ENCODE data around the gene RPL22L1. TPM values are rescaled to one million over a fixed set of nuclear protein-coding genes. Genes with fewer than 3 reads are reported as not detected.
A peak's percentile ranks its signal among the peaks of the same experiment; 100 is the strongest.
"Not testable (repeated sequence)": the region's sequence is repeated elsewhere in the genome, so short reads cannot be mapped to it uniquely, and the experiment has no call there.

RPL22L1 gene
- polyA plus RNA-seq, 6 donors from 2014 or later, result 35.0 to 142 (median 101) TPM

GRCh38 chr3:170839518-170840100, 30.4 kb downstream of the RPL22L1 start:
- Mint-ChIP-seq H3K9me3 (peaks cover 0 to 15% (median 2%) of the 10 kb centered on the region in 7 donors), H3K27me3 (peaks cover 13 to 41% (median 39%) of the 10 kb centered on the region in 3 donors), H3K36me3 (peaks cover 2 to 8% of the 10 kb centered on the region in 2 donors), H3K4me1 (no peaks in the 10 kb centered on the region), H3K4me3 (no peak overlapping the region), H3K27ac (no peak overlapping the region)
- ATAC-seq (ENCODE audit: low read depth in 2 of 2) (no peak), DNase-seq (no peak)

GRCh38 chr3:170836491-170836890, 33.5 kb downstream of the RPL22L1 start:
- ATAC-seq (ENCODE audit: low read depth in 2 of 2) (no peak), DNase-seq (no peak)
- Mint-ChIP-seq H3K27ac (no peak overlapping the region), H3K36me3 (peaks cover 0 to 8% of the 10 kb centered on the region in 2 donors), H3K27me3 (peaks cover 25 to 41% (median 34%) of the 10 kb centered on the region in 3 donors), H3K4me3 (no peak overlapping the region), H3K9me3 (peaks cover 0 to 5% (median 0%) of the 10 kb centered on the region in 7 donors), H3K4me1 (no peaks in the 10 kb centered on the region)

GRCh38 chr3:170835336-170835735, 34.7 kb downstream of the RPL22L1 start:
- no peak overlapping the region for H3K4me3 Mint-ChIP-seq
- no peak for DNase-seq
- no peak overlapping the region for H3K27ac Mint-ChIP-seq
- no peaks in the 10 kb centered on the region for H3K4me1 Mint-ChIP-seq
- H3K36me3 Mint-ChIP-seq, result peaks cover 0 to 8% of the 10 kb centered on the region in 2 donors
- H3K9me3 Mint-ChIP-seq, result peaks cover 0 to 5% (median 0%) of the 10 kb centered on the region in 7 donors
- no peak for ATAC-seq (ENCODE audit: low read depth in 2 of 2)
- H3K27me3 Mint-ChIP-seq, result peaks cover 25 to 40% (median 39%) of the 10 kb centered on the region in 3 donors

- peaks cover 16 to 53% (median 31%) of the 10 kb centered on the region in 3 donors for H3K27me3 Mint-ChIP-seq
- DNase-seq, result no peak
- no peaks in the 10 kb centered on the region for H3K36me3 Mint-ChIP-seq
- ATAC-seq (ENCODE audit: low read depth in 2 of 2), result no peak
- H3K9me3 Mint-ChIP-seq, result no peaks in the 10 kb centered on the region
- H3K4me1 Mint-ChIP-seq, result peaks cover 0 to 1% (median 0%) of the 10 kb centered on the region in 3 donors
- H3K27ac Mint-ChIP-seq, result no peak overlapping the region
- H3K4me3 Mint-ChIP-seq, result no peak overlapping the region
Observed at GRCh38 chr3:170830580-170830979, 39.4 kb downstream of the RPL22L1 start.

- no peaks in the 10 kb centered on the region for H3K36me3 Mint-ChIP-seq
- H3K27ac Mint-ChIP-seq, result no peak overlapping the region
- peaks cover 16 to 44% (median 27%) of the 10 kb centered on the region in 3 donors for H3K27me3 Mint-ChIP-seq
- peak overlapping the region in 1 of 8 donors; percentile 53 for H3K4me3 Mint-ChIP-seq
- peaks cover 0 to 1% (median 0%) of the 10 kb centered on the region in 3 donors for H3K4me1 Mint-ChIP-seq
- ATAC-seq (ENCODE audit: low read depth in 2 of 2) (no peak), DNase-seq (no peak)
- no peaks in the 10 kb centered on the region for H3K9me3 Mint-ChIP-seq
Observed at GRCh38 chr3:170829546-170830272, 40.3 kb downstream of the RPL22L1 start.

GRCh38 chr3:170826047-170826446, 43.9 kb downstream of the RPL22L1 start:
- no peak for DNase-seq
- Mint-ChIP-seq H3K4me3 (peak overlapping the region in 1 of 8 donors; percentile 22), H3K27me3 (peaks cover 13 to 52% (median 38%) of the 10 kb centered on the region in 3 donors), H3K4me1 (peaks cover 0 to 1% (median 0%) of the 10 kb centered on the region in 3 donors), H3K9me3 (no peaks in the 10 kb centered on the region), H3K36me3 (no peaks in the 10 kb centered on the region), H3K27ac (no peak overlapping the region)
- no peak for ATAC-seq (ENCODE audit: low read depth in 2 of 2)

- ATAC-seq (ENCODE audit: low read depth in 2 of 2); H3K4me1 Mint-ChIP-seq; H3K27ac Mint-ChIP-seq; DNase-seq; H3K9me3 Mint-ChIP-seq; H3K36me3 Mint-ChIP-seq; H3K4me3 Mint-ChIP-seq: not testable (repeated sequence)
- H3K27me3 Mint-ChIP-seq, result peaks cover 12 to 52% (median 45%) of the 10 kb centered on the region in 3 donors
Observed at GRCh38 chr3:170823562-170823961, 46.4 kb downstream of the RPL22L1 start.

- ATAC-seq (ENCODE audit: low read depth in 2 of 2); H3K36me3 Mint-ChIP-seq; H3K4me1 Mint-ChIP-seq; H3K27ac Mint-ChIP-seq; DNase-seq; H3K4me3 Mint-ChIP-seq; H3K9me3 Mint-ChIP-seq: not testable (repeated sequence)
- peaks cover 6 to 43% (median 43%) of the 10 kb centered on the region in 3 donors for H3K27me3 Mint-ChIP-seq
Observed at GRCh38 chr3:170818325-170818724, 51.7 kb downstream of the RPL22L1 start.

GRCh38 chr3:170817471-170817870, 52.5 kb downstream of the RPL22L1 start:
- H3K27me3 Mint-ChIP-seq, result peaks cover 3 to 35% (median 35%) of the 10 kb centered on the region in 3 donors
- H3K4me1 Mint-ChIP-seq; H3K27ac Mint-ChIP-seq; H3K9me3 Mint-ChIP-seq; H3K36me3 Mint-ChIP-seq; H3K4me3 Mint-ChIP-seq; ATAC-seq (ENCODE audit: low read depth in 2 of 2); DNase-seq: not testable (repeated sequence)

GRCh38 chr3:170816841-170817240, 53.2 kb downstream of the RPL22L1 start:
- H3K27ac Mint-ChIP-seq, result peak overlapping the region in 1 of 6 donors; percentile 65
- H3K4me3 Mint-ChIP-seq, result no peak overlapping the region
- ATAC-seq (ENCODE audit: low read depth in 2 of 2) (no peak), DNase-seq (no peak)
- H3K36me3 Mint-ChIP-seq, result no peaks in the 10 kb centered on the region
- no peaks in the 10 kb centered on the region for H3K9me3 Mint-ChIP-seq
- peaks cover 0 to 3% (median 0%) of the 10 kb centered on the region in 3 donors for H3K4me1 Mint-ChIP-seq
- H3K27me3 Mint-ChIP-seq, result peaks cover 3 to 28% (median 28%) of the 10 kb centered on the region in 3 donors

GRCh38 chr3:170816341-170816740, 53.7 kb downstream of the RPL22L1 start:
- DNase-seq (no peak), ATAC-seq (ENCODE audit: low read depth in 2 of 2) (no peak)
- no peaks in the 10 kb centered on the region for H3K36me3 Mint-ChIP-seq
- peaks cover 3 to 23% (median 23%) of the 10 kb centered on the region in 3 donors for H3K27me3 Mint-ChIP-seq
- H3K4me3 Mint-ChIP-seq, result no peak overlapping the region
- H3K4me1 Mint-ChIP-seq, result peaks cover 0 to 4% (median 0%) of the 10 kb centered on the region in 3 donors
- no peaks in the 10 kb centered on the region for H3K9me3 Mint-ChIP-seq
- peak overlapping the region in 1 of 6 donors; percentile 65 for H3K27ac Mint-ChIP-seq

- no peak overlapping the region for H3K27ac Mint-ChIP-seq
- DNase-seq, result no peak
- no peak for ATAC-seq (ENCODE audit: low read depth in 2 of 2)
- no peaks in the 10 kb centered on the region for H3K36me3 Mint-ChIP-seq
- H3K9me3 Mint-ChIP-seq, result no peaks in the 10 kb centered on the region
- H3K4me1 Mint-ChIP-seq, result peaks cover 0 to 4% (median 0%) of the 10 kb centered on the region in 3 donors
- peaks cover 3 to 20% (median 19%) of the 10 kb centered on the region in 3 donors for H3K27me3 Mint-ChIP-seq
- H3K4me3 Mint-ChIP-seq, result no peak overlapping the region
Observed at GRCh38 chr3:170815936-170816335, 54.1 kb downstream of the RPL22L1 start.

GRCh38 chr3:170815340-170815739, 54.7 kb downstream of the RPL22L1 start:
- no peak for DNase-seq
- peaks cover 3 to 14% (median 13%) of the 10 kb centered on the region in 3 donors for H3K27me3 Mint-ChIP-seq
- H3K4me3 Mint-ChIP-seq, result no peak overlapping the region
- H3K4me1 Mint-ChIP-seq, result peaks cover 0 to 4% (median 0%) of the 10 kb centered on the region in 3 donors
- no peaks in the 10 kb centered on the region for H3K36me3 Mint-ChIP-seq
- peak overlapping the region in 1 of 6 donors; percentile 1 for H3K27ac Mint-ChIP-seq
- no peaks in the 10 kb centered on the region for H3K9me3 Mint-ChIP-seq
- no peak for ATAC-seq (ENCODE audit: low read depth in 2 of 2)

Measured in naive B cell (primary cell).